ENCODE data around the gene PREX1. TPM values are rescaled to one million over a fixed set of nuclear protein-coding genes. Genes with fewer than 3 reads are reported as not detected.

Gene PREX1
- total and polyA plus RNA-seq, 2 of the 4 experiments (the other 2 are of a cell fraction), result 0.67 to 0.72 TPM

DNA sequence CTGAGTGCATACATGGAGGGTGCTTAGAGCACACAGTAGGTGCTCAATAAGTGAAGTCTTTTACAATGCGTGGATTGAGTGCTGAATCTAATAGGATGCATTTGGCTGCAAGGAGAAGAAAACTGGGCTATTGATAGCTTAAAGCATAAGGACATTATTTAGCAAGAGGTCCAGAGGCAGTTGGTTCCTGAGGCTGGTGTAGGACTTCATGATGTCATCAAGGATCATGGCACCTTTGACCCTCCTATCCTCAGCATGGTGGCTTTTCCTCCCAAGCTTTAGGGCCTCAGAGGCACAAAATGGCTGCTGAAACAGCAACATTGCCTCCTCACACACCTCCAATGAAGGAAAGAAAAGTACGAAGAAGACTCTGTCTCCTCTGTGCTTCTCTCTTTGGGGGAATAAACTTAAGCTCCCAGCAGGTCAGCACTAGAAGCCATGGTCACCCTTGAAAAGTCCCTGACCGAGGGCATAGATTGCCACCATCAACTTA, 3.1 kb upstream of the PREX1 start:
- no TSS peak for BruUV-seq (replicated peaks)
- H3K23ac ChIP-seq (ENCODE audit: low read depth, low read length), result no peak overlapping the region
- H3K27ac ChIP-seq (ENCODE audit: insufficient read depth, low read length), result no peak overlapping the region
- no peak for DNase-seq
- H3K9ac ChIP-seq (ENCODE audit: low read depth, low read length), result no peak overlapping the region
- no peak overlapping the region for H4K5ac ChIP-seq (ENCODE audit: low read depth, low read length)
- no peak overlapping the region for H2AFZ ChIP-seq (replicated peaks; ENCODE audit: low read length, poor library complexity)
- no peak overlapping the region for H2AK5ac ChIP-seq (ENCODE audit: low read depth, low read length)
- intact Hi-C loops (cut with micrococcal nuclease), result no loop called here
- H3K27me3 ChIP-seq (ENCODE audit: control insufficient read depth, insufficient read depth, low read length), result peaks cover 17% of the 10 kb centered on the region
- POLR2A ChIA-PET (ENCODE audit: unreplicated experiment), result no interaction called here
- TF ChIP-seq RFX5 (IDR thresholded peaks at IDR 0.05; ENCODE audit: low read depth, low read length), result no peak
- no peak for TF ChIP-seq CHD1 (IDR thresholded peaks at IDR 0.05; ENCODE audit: low read depth, low read length)
- no peak for TF ChIP-seq NFE2L2 (IDR thresholded peaks at IDR 0.05; ENCODE audit: low read depth, low read length)
- TF ChIP-seq, protein P1, sequence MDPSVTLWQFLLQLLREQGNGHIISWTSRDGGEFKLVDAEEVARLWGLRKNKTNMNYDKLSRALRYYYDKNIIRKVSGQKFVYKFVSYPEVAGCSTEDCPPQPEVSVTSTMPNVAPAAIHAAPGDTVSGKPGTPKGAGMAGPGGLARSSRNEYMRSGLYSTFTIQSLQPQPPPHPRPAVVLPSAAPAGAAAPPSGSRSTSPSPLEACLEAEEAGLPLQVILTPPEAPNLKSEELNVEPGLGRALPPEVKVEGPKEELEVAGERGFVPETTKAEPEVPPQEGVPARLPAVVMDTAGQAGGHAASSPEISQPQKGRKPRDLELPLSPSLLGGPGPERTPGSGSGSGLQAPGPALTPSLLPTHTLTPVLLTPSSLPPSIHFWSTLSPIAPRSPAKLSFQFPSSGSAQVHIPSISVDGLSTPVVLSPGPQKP (IDR thresholded peaks at IDR 0.05; ENCODE audit: borderline replicate concordance, low read depth, low read length), result no peak
- ATAC-seq (ENCODE audit: low read depth), result no peak
- peaks cover 8% of the 10 kb centered on the region; the same call in 1 of the 2 replicates for H3K4me1 ChIP-seq (ENCODE audit: control insufficient read depth, insufficient read depth, low read length)
- H4K8ac ChIP-seq (ENCODE audit: low read depth in 2 of 2, low read length in 2 of 2), result no peak overlapping the region
- H3K4me2 ChIP-seq (ENCODE audit: low read depth, low read length), result no peak overlapping the region
- H3K14ac ChIP-seq (replicated peaks; ENCODE audit: low read depth, low read length), result no peak overlapping the region
- H2AK9ac ChIP-seq (replicated peaks; ENCODE audit: low read depth, low read length, poor library complexity), result no peak overlapping the region
- H3K9me1 ChIP-seq (ENCODE audit: insufficient read depth, low read length), result peaks cover 4% of the 10 kb centered on the region; the same call in 1 of the 2 replicates
- no peak overlapping the region for H2BK120ac ChIP-seq (ENCODE audit: low read depth, low read length)
- no peak overlapping the region for H2BK20ac ChIP-seq (ENCODE audit: low read depth, low read length)
- no peaks in the 10 kb centered on the region; the same call in 1 of the 2 replicates for H3K9me3 ChIP-seq (ENCODE audit: control insufficient read depth, insufficient read depth, low read length)
- no peak overlapping the region for H2BK15ac ChIP-seq (ENCODE audit: low read depth, low read length)
- H3K56ac ChIP-seq (ENCODE audit: extremely low read depth, insufficient read depth, low read length), result no peak overlapping the region
- in situ Hi-C loops (cut with MboI; ENCODE audit: low sequenced_read_pairs), result no loop called here
- H4K20me1 ChIP-seq (ENCODE audit: insufficient read depth, low read length), result no peaks in the 10 kb centered on the region
- WGBS, 2 experiments (ENCODE audit: extremely low coverage in 2 of 2, insufficient read length in 1 of 2), result 100% methylated on average over 1 of the region's 3 CpGs; no CpG with 5 or more reads in 1 of the 2 experiments
- no peak overlapping the region for H3K4me3 ChIP-seq (ENCODE audit: insufficient read depth, low read depth, low read length)
- H3K36me3 ChIP-seq (ENCODE audit: control insufficient read depth, insufficient read depth, low read length), result no peaks in the 10 kb centered on the region
- H4K91ac ChIP-seq (ENCODE audit: insufficient read depth, low read depth, low read length), result no peak overlapping the region
- no peaks in the 10 kb centered on the region for H3K79me1 ChIP-seq (ENCODE audit: low read depth in 1 of 2, low read length in 2 of 2)
- dilution Hi-C loops (cut with HindIII; ENCODE audit: low sequenced_read_pairs, unreplicated experiment), result no loop called here
- H3K4ac ChIP-seq (ENCODE audit: low read depth, low read length), result no peak overlapping the region
- CTCF ChIA-PET, result interaction anchor here (1.9 kb wide), 1 partner anchor 173 kb away, joined by 6 read pairs; no protein-coding TSS in a partner anchor
- H2BK5ac ChIP-seq (ENCODE audit: low read depth, low read length, poor library complexity, severe bottlenecking), result no peak overlapping the region
- H3K18ac ChIP-seq (ENCODE audit: low read depth, low read length), result no peak overlapping the region
